ENCODE data around the gene SPSB3.
A peak's percentile ranks its signal among the peaks of the same experiment; 100 is the strongest.

SPSB3 gene

DNA sequence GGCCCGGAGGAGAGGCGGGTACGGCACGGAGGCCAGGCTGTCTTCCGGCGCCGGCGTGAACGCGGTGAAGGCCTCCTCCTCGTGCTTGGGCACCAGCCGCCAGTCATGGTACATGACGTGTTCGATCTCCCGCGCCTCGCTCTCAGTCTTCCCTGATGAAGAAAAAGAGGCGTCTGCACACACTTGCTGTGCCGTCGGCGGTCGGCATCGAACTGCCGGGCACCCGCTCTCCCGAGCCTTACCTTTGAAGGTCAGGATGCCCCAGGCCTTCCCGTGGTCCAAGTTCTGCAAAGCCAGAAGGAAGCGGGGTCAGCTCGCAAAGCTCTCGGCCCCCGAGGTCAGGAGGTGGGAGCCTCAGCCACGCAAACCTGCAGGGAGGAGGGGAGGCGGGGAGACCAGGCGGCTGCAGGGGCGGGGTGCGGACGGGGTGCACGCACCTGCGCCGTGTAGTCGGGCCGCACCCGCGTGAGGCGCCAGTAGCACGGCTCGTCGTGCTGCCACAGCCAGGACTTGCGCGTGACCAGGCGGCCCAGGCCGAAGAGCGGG lies 9.9 kb downstream of the SPSB3 start, which contains the start of gene EME2 (continued):
- TF ChIP-seq ZSCAN5A (tag by site-specific recombination; IDR thresholded peaks at IDR 0.05) (no peak), ZNF114 (tag by site-specific recombination; IDR thresholded peaks at IDR 0.05) (no peak), ZBTB48 (tag by site-specific recombination; IDR thresholded peaks at IDR 0.05) (no peak), ZNF747 (tag by site-specific recombination; IDR thresholded peaks at IDR 0.05) (no peak), EGR2 (tag by site-specific recombination; IDR thresholded peaks at IDR 0.05; ENCODE audit: low read depth) (0 out of 2 replicates have a peak, but pooled peaks have one; percentile 18), ZNF473 (tag by site-specific recombination; IDR thresholded peaks at IDR 0.05) (no peak), ZBTB20 (tag by site-specific recombination; IDR thresholded peaks at IDR 0.05) (no peak), ZFHX2 (tag by site-specific recombination; conservative IDR thresholded peaks at IDR 0.05) (no peak; the same call in 1 of the 2 replicates), ZNF239 (tag by site-specific recombination; IDR thresholded peaks at IDR 0.05) (no peak), ZNF549 (tag by site-specific recombination; IDR thresholded peaks at IDR 0.05) (no peak), ZBTB17 (tag by site-specific recombination; IDR thresholded peaks at IDR 0.05) (peak; percentile 80)
- TF ChIP-seq, protein P1, sequence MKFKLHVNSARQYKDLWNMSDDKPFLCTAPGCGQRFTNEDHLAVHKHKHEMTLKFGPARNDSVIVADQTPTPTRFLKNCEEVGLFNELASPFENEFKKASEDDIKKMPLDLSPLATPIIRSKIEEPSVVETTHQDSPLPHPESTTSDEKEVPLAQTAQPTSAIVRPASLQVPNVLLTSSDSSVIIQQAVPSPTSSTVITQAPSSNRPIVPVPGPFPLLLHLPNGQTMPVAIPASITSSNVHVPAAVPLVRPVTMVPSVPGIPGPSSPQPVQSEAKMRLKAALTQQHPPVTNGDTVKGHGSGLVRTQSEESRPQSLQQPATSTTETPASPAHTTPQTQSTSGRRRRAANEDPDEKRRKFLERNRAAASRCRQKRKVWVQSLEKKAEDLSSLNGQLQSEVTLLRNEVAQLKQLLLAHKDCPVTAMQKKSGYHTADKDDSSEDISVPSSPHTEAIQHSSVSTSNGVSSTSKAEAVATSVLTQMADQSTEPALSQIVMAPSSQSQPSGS (tag by site-specific recombination; IDR thresholded peaks at IDR 0.05; ENCODE audit: low read depth) = no peak
- TF ChIP-seq, protein P2, sequence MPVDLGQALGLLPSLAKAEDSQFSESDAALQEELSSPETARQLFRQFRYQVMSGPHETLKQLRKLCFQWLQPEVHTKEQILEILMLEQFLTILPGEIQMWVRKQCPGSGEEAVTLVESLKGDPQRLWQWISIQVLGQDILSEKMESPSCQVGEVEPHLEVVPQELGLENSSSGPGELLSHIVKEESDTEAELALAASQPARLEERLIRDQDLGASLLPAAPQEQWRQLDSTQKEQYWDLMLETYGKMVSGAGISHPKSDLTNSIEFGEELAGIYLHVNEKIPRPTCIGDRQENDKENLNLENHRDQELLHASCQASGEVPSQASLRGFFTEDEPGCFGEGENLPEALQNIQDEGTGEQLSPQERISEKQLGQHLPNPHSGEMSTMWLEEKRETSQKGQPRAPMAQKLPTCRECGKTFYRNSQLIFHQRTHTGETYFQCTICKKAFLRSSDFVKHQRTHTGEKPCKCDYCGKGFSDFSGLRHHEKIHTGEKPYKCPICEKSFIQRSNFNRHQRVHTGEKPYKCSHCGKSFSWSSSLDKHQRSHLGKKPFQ (tag by site-specific recombination; IDR thresholded peaks at IDR 0.05) = no peak

GRCh38 chr16:1771864-1772361 lies 10.5 kb downstream of the SPSB3 start:
- peaks cover 0 to 77% of the 10 kb centered on the region in 2 experiments; a peak in 1 of 3 replicates for H3K36me3 ChIP-seq (ENCODE audit: control insufficient read depth in 2 of 2, insufficient read depth in 1 of 2, low read length in 2 of 2)
- CTCF ChIA-PET = interaction anchor here (0.6 kb wide), 2 partner anchors 122 to 504 kb away, joined by 3 read pairs; no protein-coding TSS in a partner anchor
- peak overlapping the region; percentile 95 for H3K4me3 ChIP-seq (ENCODE audit: low read depth, low read length)
- peaks cover 9% of the 10 kb centered on the region for H3K4me1 ChIP-seq (ENCODE audit: control insufficient read depth, insufficient read depth, low read length)
- H3K9me3 ChIP-seq (ENCODE audit: control insufficient read depth, insufficient read depth, low read depth, low read length) = no peaks in the 10 kb centered on the region
- POLR2A ChIA-PET = interaction anchor here (0.7 to 6.0 kb wide), 8 partner anchors 9 to 160 kb away, joined by 3 to 113 read pairs (median 6); partner anchors contain the start of genes CRAMP1, IFT140, JPT2 and MAPK8IP3
- H3K27ac ChIP-seq (ENCODE audit: extremely low read depth, low read depth, low read length) = peak overlapping the region; percentile 94
- TF ChIP-seq ZBTB11 (tag by site-specific recombination; conservative IDR thresholded peaks at IDR 0.05; ENCODE audit: low read depth) (peak; percentile 42; the same call in 1 of the 2 replicates), ZNF76 (tag by site-specific recombination; IDR thresholded peaks at IDR 0.05; ENCODE audit: borderline replicate concordance, low read depth) (peak; percentile 89), ZNF560 (tag by site-specific recombination; IDR thresholded peaks at IDR 0.05; ENCODE audit: borderline replicate concordance) (no peak), ZNF701 (tag by site-specific recombination; IDR thresholded peaks at IDR 0.05) (no peak), ZNF366 (tag by site-specific recombination; conservative IDR thresholded peaks at IDR 0.05) (no peak; the same call in 1 of the 2 replicates), ZNF514 (tag by site-specific recombination; IDR thresholded peaks at IDR 0.05) (no peak), ZEB2 (tag by site-specific recombination; IDR thresholded peaks at IDR 0.05) (no peak), GLIS2 (tag by site-specific recombination; IDR thresholded peaks at IDR 0.05) (0 out of 2 replicates have a peak, but pooled peaks have one; percentile 7), TCF7L2 (IDR thresholded peaks at IDR 0.05; ENCODE audit: borderline replicate concordance, low read depth, low read length) (no peak), ZNF629 (tag by site-specific recombination; IDR thresholded peaks at IDR 0.05) (0 out of 2 replicates have a peak, but pooled peaks have one; percentile 13), ZNF391 (tag by site-specific recombination; IDR thresholded peaks at IDR 0.05; ENCODE audit: borderline replicate concordance, low read depth) (no peak)
- TF ChIP-seq, protein P3, sequence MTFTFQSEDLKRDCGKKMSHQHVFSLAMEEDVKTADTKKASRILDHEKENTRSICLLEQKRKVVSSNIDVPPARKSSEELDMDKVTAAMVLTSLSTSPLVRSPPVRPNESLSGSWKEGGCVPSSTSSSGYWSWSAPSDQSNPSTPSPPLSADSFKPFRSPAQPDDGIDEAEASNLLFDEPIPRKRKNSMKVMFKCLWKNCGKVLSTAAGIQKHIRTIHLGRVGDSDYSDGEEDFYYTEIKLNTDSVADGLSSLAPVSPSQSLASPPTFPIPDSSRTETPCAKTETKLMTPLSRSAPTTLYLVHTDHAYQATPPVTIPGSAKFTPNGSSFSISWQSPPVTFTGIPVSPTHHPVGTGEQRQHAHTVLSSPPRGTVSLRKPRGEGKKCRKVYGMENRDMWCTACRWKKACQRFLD (tag by site-specific recombination; IDR thresholded peaks at IDR 0.05) = no peak
